ENCODE results near the gene WDR87. TPM values are rescaled to one million over a fixed set of nuclear protein-coding genes. Genes with fewer than 3 reads are reported as not detected.

WDR87 gene
- total and polyA plus RNA-seq, 10 of the 15 experiments (the other 5 are each of a cell fraction or from before 2014, with no cell fraction given) = not detected

- H3K27ac ChIP-seq (ENCODE audit: control insufficient read depth, insufficient read depth) = no peak overlapping the region
- POLR2A ChIA-PET = no interaction called here
- no peaks in the 10 kb centered on the region; a peak in 1 of 4 replicates for H3K27me3 ChIP-seq (replicated peaks in 1 of 2; ENCODE audit: control insufficient read depth in 2 of 2, insufficient read depth in 2 of 2, low read length in 1 of 2)
- RAD21 ChIA-PET (ENCODE audit: unreplicated experiment) = no interaction called here
- TF ChIP-seq GATAD2B (conservative IDR thresholded peaks at IDR 0.05; ENCODE audit: low read depth) (no peak), SMAD5 (IDR thresholded peaks at IDR 0.05; ENCODE audit: low read depth) (no peak), TCF7 (IDR thresholded peaks at IDR 0.05; ENCODE audit: borderline replicate concordance) (no peak), CEBPB (IDR thresholded peaks at IDR 0.05; ENCODE audit: borderline replicate concordance in 1 of 2, low read depth in 2 of 2, low read length in 2 of 2) (no peak), FOXK2 (IDR thresholded peaks at IDR 0.05) (no peak), WRNIP1 (IDR thresholded peaks at IDR 0.05; ENCODE audit: borderline replicate concordance, low read depth, low read length) (no peak), YBX1 (IDR thresholded peaks at IDR 0.05) (no peak), PML (IDR thresholded peaks at IDR 0.05; ENCODE audit: low read length) (no peak), PRDM15 (CRISPR knock-in tag; IDR thresholded peaks at IDR 0.05) (no peak)
- TF ChIP-seq, protein P1, sequence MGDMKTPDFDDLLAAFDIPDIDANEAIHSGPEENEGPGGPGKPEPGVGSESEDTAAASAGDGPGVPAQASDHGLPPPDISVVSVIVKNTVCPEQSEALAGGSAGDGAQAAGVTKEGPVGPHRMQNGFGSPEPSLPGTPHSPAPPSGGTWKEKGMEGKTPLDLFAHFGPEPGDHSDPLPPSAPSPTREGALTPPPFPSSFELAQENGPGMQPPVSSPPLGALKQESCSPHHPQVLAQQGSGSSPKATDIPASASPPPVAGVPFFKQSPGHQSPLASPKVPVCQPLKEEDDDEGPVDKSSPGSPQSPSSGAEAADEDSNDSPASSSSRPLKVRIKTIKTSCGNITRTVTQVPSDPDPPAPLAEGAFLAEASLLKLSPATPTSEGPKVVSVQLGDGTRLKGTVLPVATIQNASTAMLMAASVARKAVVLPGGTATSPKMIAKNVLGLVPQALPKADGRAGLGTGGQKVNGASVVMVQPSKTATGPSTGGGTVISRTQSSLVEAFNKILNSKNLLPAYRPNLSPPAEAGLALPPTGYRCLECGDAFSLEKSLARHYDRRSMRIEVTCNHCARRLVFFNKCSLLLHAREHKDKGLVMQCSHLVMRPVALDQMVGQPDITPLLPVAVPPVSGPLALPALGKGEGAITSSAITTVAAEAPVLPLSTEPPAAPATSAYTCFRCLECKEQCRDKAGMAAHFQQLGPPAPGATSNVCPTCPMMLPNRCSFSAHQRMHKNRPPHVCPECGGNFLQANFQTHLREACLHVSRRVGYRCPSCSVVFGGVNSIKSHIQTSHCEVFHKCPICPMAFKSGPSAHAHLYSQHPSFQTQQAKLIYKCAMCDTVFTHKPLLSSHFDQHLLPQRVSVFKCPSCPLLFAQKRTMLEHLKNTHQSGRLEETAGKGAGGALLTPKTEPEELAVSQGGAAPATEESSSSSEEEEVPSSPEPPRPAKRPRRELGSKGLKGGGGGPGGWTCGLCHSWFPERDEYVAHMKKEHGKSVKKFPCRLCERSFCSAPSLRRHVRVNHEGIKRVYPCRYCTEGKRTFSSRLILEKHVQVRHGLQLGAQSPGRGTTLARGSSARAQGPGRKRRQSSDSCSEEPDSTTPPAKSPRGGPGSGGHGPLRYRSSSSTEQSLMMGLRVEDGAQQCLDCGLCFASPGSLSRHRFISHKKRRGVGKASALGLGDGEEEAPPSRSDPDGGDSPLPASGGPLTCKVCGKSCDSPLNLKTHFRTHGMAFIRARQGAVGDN (IDR thresholded peaks at IDR 0.05) = no peak
- in situ Hi-C loops (cut with MboI) = no loop called here
- ATAC-seq (no peak), FAIRE-seq (no peak), DNase-seq (ENCODE audit: low read depth, low spot score) (no peak)
- no TSS peak for BruUV-seq (replicated peaks)
- no peak overlapping the region for H3K4me3 ChIP-seq
- WGBS (ENCODE audit: insufficient coverage, insufficient replicate concordance, low lambda C conversion rate, missing lambda C conversion rate) = 8% methylated on average over 4 of the region's 4 CpGs
- H2AFZ ChIP-seq (ENCODE audit: control insufficient read depth, low read depth, low read length) = no peak overlapping the region
- SMC1A ChIA-PET (ENCODE audit: uncharacterized antibody, unreplicated experiment) = no interaction called here
- no peak overlapping the region for H3K9ac ChIP-seq (ENCODE audit: control insufficient read depth, insufficient read depth, low read length)
- intact Hi-C loops (cut with micrococcal nuclease; ENCODE audit: unreplicated experiment) = no loop called here
- H3K4me2 ChIP-seq (ENCODE audit: control insufficient read depth, insufficient read depth) = no peak overlapping the region
- CTCF ChIA-PET = no interaction called here
- no peaks in the 10 kb centered on the region for H3K79me2 ChIP-seq (ENCODE audit: control insufficient read depth, insufficient read depth, low read length)
- no peaks in the 10 kb centered on the region for H3K4me1 ChIP-seq (ENCODE audit: control insufficient read depth, insufficient read depth, low read length)
- H3K36me3 ChIP-seq (ENCODE audit: control insufficient read depth in 2 of 2, insufficient read depth in 2 of 2, low read length in 1 of 2) = no peaks in the 10 kb centered on the region
- no peaks in the 10 kb centered on the region for H4K20me1 ChIP-seq (ENCODE audit: control insufficient read depth, insufficient read depth)
- H3K9me3 ChIP-seq (replicated peaks; ENCODE audit: control insufficient read depth, insufficient read depth, low read length) = no peaks in the 10 kb centered on the region; the same call in 2 of the 3 replicates
These were observed 36.5 kb downstream of the WDR87 start for GRCh38 chr19:37869766-37870340.
